ENCODE results near the gene TNRC18.

DNA sequence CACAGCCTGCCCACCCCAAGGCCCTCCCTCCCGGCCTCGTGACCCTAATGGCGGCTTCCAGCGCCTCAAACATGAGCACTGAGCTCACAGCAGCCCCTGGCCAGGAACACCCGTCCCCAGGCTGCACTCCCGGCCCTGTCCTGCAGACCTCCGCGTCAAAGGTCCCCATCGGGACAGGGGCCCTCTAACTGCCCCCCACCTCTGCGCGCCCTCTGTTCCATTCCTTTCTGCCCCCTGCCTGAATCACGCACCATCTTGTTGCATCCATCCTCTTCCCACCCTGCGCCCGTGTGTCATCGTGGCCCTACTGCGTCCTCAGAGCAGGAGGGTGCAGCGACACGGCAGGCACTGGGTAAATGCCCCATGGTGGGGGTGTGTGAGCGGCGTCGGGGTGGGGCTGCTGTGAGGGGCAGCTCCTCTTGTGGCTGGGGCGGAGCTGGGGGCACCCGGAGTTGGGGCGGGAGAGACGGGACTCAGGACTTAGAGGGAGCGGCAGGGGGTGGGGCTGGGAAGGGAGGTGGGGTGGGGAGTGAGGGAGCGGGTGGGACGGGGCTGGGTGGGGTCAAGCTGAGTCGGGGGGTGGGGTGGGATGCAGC lies 127.5 kb downstream of the TNRC18 start:
- TF ChIP-seq POLR2AphosphoS5 (IDR thresholded peaks at IDR 0.05; ENCODE audit: borderline replicate concordance, low read depth, low read length) = no peak
- TF ChIP-seq EZH2 (IDR thresholded peaks at IDR 0.05) = no peak

Data from SK-N-MC (cell line).